NCI-H510A (cell line): Measurements from ENCODE around the gene ARMC12.
A peak's percentile ranks its signal among the peaks of the same experiment; 100 is the strongest.
"Not testable (repeated sequence)": the region's sequence is repeated elsewhere in the genome, so short reads cannot be mapped to it uniquely, and the experiment has no call there.

ENCODE experiments used
- DNase-seq: peaks from one replicate; lab custom pipeline; 2025; lab: John Stamatoyannopoulos, UW

ARMC12 gene, protein sequence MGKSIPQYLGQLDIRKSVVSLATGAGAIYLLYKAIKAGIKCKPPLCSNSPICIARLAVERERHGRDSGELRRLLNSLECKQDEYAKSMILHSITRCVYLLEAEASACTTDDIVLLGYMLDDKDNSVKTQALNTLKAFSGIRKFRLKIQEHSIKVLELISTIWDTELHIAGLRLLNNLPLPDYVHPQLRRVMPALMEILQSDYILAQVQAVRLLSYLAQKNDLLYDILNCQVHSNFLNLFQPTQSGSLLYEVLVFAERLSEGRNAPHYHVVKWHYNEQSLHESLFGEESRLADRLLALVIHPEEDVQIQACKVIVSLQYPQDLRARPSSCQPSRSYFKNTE

DNA sequence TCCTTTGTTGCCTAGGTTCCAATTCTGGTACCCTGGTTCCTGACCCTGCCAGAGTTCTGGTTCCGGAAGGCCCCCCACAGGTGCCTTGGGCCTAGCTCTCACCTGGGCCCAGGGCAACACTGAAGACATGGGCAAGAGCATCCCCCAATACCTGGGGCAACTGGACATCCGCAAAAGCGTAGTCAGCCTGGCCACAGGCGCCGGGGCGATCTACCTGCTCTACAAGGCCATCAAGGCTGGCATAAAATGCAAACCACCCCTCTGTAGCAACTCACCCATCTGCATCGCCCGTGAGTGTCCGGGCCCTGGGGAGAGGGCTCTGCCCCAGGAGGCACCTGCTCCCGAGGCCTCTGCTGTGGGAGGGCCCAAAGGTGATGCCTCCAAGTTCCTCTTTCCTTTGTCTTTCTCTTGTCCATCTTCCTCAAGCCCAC lies at the start of gene ARMC12:
TSS of gene ARMC12 (plus strand) at position 51 of the 431 bp plus-strand sequence. CDS start at position 128, 77 bp downstream.
- no peak for DNase-seq

DNA sequence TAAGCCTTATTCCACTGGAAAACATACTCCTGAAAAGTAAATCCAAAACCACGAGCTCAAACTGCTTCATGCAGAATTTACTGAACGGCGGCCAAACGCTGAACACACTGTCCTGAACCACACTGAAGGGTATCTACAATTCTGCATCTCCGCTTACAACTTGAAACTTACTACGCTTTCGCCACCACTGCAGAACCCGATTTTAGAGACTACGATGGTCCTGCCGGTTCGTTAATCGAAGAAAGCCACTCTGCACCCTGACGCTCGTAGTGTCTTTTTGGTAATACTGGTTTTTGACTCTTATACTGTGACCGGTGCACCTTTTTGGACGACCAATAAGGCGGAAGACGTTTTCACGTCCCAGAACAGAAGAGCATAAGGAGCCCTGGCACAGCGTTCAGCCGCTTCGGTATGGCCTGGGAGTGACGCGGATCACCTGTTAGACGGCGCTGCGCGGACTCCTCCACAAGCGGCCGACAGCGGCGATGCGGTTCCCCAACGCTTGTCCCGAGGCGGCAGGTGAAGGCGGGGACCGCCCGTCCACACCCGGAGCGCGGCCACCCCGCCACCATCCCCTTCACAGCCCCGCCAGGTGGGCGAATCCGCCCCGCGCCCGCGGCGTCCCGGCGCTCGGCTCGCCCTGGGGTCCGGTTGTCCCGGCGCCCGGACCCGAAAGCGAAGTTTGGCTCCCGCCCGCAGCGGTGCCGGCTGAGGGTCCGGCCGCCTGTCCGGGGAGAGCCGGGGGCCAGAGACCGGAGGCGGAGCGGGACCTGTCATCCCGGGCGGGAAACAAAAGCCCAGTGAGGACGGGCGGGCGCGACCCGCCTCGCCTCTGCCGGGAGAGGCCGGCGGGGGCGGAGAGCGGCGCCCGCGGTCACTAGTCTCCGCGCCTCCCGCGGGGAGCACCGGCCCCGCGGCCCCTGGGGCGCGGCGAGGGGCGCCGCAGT lies 48.9 kb upstream of the ARMC12 start:
- DNase-seq: peak; percentile 72

DNA sequence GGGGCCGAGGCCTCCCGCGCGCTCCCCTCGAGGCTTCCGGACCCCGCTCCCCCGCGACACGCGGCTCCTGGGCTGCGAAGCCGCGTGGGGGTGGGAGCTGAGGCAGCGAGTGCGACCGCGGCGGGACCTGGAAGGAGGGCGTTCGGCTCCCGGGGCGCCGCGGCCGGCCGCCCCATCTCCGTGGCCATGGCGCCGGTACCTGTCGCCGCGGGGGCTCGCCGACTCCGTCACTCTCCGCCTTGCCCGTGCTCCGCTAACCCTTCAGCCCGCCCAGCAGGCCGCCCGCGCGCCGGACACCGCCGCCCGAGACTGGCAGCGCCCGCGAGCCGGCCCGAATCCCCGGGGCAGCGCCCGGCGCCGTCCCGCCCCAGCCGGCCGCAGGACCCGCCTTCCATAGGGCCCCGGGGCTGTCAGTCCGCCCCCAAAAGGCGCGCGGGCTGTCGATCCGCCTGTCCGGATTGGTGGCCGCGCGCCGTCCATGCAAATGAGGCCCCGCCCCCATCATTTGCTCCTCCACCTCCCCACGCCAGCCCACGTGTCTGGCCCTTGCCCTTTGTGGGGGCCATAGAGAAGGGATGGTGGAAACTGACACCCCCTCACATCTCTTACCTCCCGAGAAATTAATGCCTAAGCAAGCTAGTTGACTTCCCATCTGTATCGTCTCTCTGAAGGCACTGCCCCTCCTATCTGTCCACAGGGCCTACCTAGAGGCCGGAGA lies 48.1 kb upstream of the ARMC12 start, which contains the start of gene FKBP5:
TSS of gene FKBP5 (minus strand) at position 311 of the 718 bp plus-strand sequence. CDS start 46,091 bp downstream, outside the sequence.
- DNase-seq: peak; percentile 93

DNA sequence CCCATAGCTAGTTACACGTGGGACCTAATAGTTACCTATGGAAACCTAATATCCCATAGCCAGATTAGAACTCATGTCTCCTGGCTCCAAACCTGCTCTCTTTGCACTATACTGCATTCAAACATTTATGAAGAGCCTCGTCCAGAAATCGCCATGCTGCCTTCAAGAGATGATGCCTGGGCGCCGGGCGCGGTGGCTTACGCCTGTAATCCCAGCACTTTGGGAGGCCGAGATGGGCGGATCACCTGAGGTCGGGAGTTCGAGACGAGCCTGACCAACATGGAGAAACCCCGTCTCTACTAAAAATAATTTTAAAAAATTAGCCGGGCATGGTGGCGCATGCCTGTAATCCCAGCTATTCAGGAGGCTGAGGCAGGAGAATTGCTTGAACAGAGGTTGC lies 46.8 kb upstream of the ARMC12 start:
- not testable (repeated sequence) for DNase-seq

DNA sequence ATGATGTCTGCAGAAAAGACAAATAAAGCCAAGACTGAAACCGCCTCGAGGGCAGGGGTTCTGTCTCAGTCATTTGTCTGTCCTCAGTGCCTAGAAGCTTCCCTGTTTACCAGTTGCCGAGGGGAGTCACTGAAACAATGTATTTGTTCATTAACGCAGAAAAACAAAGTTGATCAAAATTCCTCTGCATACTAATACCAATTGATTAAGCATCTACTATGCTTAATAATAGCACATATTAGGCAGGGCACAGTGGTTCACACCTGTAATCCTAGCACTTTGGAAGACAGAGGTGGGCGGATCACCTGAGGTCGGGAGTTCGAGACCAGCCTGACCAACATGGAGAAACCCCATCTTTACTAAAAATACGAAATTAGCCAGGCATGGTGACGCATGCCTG lies 46.3 kb upstream of the ARMC12 start:
- no peak for DNase-seq

DNA sequence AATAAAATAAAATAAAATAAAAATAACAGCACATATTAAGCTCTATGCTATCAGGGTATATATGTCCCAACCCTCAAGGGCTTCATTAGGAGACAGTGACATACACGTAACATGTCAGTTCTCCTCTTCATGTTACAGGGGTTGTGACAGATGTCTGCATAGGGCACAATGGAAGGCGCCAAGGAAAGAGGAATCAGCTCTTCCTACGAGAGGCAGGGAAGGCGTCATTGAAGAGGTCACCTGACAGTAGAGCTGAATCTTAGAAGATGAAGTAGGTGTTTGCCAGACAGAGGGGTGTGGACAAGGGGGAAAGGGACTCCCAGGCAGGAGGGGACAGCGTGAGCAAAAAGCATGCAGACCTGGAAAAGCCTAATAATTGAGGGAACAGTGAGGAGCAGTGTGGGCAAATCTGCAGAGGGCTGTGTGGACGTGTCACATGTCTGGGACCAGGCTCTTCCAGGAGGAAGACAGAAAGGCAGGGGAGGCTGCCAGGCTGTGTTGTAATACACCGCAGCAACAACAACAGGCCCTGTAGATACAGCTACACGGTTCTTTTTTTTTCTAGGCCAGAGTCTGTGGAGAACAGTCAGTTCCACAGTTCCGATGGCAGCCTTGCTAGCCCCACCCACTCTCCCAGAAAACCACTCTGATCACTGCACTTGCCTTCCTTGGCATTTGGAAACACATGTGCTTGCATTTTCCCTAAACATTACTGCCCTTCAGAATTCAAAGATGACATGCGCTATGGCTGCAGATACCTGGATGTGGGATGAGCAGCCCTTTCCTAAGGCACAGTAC lies 45.6 kb upstream of the ARMC12 start:
- no peak for DNase-seq

DNA sequence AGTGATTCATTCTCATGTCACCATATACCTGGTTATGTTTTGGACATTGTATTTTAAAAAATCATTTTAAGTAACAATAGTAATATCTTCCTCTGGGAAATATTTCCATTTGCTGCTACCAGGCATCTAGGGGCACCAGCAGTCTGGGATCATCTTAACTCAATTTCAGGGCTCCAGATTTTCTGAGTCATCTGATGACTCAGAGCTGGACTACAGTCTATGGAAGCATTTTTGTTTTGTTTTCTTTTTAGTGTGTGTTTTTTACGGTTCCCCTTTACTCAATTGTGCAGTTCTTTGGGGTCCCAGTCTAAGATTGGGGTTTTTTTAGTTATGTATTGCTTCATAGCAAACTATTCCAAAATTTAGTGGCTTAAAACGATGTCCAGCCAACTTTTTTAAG lies 42.4 kb upstream of the ARMC12 start:
- no peak for DNase-seq

DNA sequence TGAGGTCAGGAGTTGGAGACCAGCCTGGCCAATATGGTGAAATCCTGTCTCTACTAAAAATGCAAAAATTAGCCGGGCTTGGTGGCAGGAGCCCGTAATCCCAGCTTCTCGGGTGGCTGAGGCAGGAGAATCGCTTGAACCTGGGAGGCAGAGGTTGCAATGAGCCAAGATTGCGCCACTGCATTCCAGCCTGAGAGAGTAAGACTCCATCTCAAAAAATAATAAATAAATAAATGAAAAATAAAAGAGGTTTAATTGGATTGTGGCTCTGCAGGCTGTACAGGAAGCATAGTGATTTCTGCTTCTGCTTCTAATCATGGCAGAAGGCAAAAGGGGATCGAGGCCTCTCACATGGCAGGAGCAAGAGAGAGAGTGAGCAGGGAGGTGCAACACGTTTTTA lies 38.4 kb upstream of the ARMC12 start:
- not testable (repeated sequence) for DNase-seq

DNA sequence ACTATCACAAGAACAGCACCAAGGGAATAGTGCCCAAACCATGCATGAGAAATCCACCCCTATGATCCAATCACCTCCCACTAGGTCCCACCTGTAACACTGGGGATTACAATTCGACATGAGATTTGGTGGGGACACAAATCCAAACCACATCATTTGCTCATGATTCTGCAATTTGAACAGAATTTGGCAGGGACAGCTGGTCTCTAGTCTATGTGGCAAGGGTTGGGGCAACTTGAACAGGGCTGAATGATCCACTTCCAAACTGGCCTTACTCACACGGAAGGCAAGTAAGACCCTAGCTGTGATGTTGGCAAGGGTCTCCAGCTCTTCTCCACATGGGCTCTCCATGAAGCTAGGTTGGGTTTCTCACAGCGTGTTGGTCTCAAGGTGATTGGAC lies 38.0 kb upstream of the ARMC12 start:
- DNase-seq: no peak

DNA sequence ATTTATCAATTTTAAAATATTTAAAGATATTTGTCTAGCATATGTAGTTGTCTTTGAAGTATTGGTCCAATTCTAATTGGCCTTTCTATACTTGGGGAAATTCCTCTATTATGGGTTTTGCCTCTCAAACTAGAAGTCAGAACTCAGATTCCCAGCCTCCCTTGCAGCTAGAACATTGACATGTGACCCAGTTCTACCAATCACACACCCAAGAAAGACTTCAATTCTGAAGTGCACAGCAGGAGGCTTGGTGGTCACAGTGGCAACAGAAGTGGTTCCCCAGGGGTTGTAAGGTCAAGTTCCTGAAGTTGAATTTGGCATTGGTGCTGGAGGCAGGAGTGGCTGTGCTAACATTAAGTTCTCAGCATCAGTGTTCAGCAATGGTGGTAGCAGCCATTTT lies 33.3 kb upstream of the ARMC12 start:
- no peak for DNase-seq

DNA sequence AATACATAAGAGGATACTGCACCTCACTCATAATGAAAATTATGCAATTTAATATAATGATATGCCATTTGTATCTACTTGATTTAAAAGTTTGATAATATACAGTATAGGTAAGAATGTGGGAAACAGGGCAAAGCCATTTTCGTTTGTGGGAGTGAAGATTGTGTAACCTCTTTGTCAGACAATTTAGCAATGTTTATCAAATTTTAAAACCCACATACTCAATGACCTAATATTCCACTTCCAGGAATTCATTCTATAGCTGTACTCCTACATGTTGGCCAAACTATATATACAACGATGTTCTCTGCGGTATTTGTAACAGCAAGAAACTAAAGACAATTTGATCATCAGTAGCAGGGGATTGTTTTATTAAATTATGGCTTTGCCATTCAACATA lies 30.4 kb upstream of the ARMC12 start:
- no peak for DNase-seq

DNA sequence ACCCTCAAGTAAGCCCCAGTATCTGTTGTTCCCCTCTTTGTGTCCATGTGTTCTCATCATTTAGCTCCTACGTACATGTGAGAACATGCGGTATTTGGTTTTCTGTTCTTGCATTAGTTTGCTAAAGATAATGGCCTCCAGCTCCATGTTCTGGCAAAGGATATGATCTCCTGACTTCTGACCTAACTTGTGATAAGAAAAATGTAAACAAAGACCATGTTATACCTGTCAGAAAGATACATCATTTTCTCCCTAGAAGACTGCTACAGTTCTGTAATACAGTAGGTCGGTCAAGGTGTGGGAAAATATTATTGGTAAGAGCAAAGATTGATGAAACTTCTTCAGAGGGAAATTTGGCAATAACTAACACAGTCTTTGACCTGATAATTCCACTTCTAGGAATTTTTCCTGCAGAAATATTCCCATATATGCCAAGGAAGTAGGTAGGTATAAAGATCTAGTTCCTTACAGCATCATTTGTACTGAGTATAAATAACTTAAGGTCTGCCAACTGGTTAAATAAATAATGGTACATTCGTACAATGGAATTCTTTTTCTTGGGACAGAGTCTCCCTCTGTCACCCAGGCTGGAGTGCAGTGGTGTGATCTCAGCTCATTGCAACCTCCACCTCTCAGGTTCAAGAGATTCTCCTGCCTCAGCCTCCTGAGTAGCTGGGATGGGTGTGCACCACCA lies 29.0 kb upstream of the ARMC12 start:
- DNase-seq: no peak

DNA sequence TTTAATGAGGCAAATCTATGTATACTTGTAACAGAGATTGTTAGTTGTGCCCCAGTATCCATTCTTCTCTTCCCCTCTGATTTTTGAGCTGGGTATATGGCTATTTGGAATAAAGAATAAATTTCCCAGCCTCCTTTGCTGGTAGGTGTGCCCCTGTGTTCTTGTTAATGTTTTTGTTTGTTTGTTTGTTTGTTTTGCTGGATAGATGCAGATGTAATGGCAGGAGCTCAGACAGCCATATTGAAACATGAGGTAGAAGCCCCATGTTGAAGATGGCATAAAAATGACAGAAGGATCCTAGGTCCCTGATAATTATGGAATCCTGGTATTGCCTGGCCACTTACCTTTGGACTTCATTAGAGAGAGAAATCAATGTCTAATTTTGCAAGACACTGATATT lies 28.2 kb upstream of the ARMC12 start:
- no peak for DNase-seq

DNA sequence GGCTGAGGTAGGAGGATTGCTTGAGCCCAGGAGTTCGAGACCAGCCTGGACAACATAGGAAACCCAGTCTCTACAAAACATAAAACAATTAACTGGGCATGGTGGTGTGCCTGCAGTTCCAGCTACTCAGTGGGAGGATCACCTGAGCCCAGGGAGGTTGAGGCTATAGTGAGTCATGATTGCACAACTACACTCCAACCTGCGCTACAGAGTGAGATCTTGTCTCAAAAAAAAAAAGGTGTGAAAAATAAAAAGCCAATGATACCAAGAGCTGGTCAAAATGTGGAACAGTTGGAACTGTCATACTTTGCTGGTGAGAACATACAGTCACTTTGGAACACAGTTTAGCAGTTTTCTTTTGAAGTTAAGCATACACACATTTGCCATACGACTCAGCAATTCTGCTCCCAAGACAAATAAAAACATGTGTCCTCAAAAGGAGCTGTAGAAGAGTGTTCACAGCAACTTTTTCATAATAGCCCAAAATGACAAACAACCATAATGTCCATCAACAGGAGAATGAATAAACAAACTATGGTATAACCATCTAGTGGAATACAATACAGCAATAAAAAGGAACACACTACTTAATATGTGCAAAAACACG lies 26.5 kb upstream of the ARMC12 start:
- DNase-seq: no peak

DNA sequence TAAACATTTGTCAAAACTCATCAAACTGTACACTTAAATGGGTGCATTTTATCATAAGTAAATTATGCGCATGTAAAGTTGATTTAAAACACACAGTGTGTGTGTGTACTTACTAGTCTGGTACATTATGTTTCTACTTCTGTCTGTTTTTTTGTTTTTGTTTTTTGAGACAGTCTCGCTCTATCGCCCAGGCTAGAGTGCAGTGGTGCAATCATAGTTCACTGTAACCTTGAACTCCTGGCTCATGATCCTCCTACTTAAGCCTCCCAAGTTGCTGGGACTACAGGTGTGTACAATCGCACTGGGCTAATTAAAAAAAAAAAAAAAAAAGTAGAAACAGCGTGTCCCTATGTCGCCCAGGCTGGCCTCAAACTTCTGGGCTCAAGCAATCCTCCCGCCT lies 25.1 kb upstream of the ARMC12 start:
- DNase-seq: no peak

DNA sequence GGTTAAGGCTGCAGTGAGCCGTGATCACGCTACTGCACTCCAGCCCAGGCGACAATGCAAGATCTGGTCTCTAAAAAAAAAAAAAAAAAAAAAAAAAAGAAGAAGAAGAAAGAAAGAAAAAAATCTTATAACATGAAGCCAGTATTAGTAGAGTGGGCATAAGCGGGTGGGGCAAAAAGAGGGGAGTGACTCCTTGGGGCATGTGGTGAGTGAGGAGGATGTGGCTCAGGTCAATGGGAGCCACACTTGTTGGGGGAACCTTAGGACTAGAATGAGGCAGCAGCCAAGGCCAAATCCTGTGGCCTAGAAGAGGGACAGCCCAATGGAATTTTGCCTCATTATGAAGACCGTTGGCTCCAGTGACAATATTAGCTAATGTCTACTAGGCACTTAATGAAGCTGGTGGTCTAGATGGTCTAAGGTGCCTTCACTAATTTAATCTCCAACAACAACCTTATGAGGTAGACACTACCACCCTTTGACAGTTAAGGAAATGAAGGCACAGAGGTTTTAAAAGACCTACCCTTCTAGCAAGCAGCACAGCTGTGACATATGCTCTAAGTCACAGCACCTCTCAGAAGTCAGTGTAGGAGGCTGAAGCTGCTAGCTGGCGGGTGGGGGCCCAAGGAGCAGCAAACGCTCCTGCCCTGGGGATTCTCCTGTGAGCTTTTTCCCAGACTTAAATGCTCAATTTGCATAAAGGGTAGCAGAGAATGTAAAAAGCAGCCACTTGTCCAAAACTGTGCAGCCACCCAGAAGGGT lies 23.6 kb upstream of the ARMC12 start:
- DNase-seq: no peak

DNA sequence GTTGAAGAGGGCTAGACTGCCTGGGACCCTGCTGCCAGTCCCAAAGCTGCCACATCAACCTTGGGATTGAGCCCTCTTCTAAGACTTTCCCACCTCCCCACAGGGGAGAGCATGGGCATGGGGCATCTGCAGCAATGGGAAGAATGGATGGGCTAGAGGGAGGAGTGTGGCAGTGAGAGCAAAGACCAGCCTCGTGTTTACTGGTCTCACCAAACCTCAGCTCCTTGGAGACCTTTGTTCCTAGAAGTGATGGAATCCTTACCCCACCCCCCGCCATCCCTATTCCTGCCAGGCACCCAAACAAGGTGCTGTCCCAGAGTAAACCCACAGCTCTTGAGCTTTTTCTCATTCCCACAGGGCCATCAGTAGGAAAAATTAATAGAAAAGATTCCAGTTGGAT lies 20.0 kb upstream of the ARMC12 start:
- DNase-seq: no peak

DNA sequence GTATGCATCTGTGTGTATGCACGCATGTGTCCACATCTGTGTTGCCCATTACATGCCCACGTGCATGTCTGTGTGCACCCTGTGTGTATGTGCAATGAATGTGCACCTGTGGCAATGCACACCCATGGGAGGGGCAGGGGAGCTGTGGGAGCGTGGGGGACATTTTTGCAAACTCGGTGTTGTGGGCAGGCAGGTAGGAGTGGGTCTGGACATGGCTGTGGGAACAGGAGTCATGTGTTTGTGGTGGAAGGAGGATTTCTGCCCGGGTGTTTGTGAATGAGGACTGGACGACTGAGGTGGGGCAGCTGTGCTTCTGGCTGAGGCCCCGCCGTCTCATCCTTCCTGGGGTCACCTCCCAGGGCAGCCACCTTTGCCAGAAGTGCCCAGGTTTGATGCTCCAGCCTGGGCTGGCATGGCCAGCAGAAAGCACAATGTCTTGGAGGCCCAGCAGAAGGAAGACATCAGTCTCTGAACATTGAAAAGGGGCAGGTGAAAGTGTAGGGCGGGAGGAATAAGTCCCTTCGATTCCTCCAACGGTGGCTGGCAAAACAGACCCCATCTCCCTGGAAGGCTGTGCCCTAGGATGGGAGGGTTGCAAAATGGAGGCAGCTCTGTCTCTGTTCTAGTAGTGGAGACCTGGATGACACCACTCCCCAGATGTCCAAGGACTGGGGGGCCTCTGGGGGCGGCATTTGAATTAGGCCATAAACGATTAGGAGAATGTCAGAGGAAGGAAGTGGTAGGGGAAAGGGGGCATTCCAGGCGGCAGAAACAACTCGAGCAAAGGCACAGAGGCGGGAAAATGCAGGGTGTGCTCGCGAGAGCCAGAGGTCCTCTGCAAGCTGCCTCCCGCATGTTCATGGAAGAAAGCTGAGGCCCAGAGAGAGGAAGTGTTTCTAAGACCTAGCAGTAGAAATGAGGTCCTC lies 19.1 kb upstream of the ARMC12 start:
- DNase-seq: no peak

DNA sequence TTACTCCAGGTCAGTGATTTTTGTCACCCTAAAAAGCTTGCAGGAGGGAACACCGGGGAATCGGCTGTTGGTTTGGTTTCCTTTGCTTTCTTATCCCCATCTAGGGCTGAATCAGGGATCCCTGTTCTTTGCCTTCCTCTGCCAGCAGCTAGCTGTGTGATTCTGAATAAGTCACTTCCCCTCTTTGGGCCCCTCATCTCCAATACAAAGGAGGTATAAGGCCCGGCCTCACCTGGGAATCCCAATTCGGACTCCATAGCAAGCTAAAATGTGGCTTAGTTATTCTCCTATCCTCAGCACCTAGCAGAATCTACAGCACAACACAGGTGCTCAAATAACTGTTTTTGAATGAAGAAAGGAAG lies 18.5 kb upstream of the ARMC12 start:
- no peak for DNase-seq
